Measurements from ENCODE around the gene TUBD1. TPM values are rescaled to one million over a fixed set of nuclear protein-coding genes. Genes with fewer than 3 reads are reported as not detected.

Gene TUBD1
- total RNA-seq, 1 experiment from 2014 or later, result 7.3 TPM

DNA sequence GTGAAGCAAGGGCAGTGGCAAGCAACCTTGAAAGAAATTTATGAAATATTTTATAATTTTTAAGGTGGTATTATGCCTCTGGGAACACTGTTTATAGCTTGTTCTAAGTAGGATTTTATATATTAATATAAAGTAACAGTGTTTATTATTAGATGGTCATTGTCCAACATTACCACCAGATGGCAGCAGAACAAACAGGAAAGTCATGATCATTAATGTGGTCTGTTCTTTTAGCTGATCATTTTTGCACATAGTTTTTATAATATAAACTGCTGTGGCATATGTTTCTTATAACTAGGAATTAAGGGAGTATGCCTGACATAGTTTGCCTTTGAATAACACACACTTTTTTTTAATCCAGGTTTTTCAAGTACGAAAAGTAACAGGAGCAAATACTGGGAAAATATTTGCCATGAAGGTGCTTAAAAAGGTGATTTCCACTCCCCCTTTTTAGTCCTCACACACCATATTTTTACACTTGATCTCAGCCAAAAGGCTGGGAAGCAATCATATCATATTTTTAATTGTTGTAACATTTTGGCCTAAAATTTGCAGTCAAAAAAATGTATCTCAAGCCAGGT is 21.6 kb upstream of the TUBD1 start:
- no peak overlapping the region for H2AFZ ChIP-seq (ENCODE audit: low read length)
- no peaks in the 10 kb centered on the region for H3K9me2 ChIP-seq (replicated peaks; ENCODE audit: insufficient read depth, low read length)
- H3K79me2 ChIP-seq (ENCODE audit: low read length), result peaks cover 13% of the 10 kb centered on the region
- peaks cover 35% of the 10 kb centered on the region for H3K36me3 ChIP-seq (ENCODE audit: insufficient read depth, low read length)
- no peaks in the 10 kb centered on the region for H4K20me1 ChIP-seq (ENCODE audit: insufficient read depth, low read depth, low read length)
- no peak overlapping the region for H3K27ac ChIP-seq (ENCODE audit: low read length)
- H3K4me1 ChIP-seq (ENCODE audit: low read length), result no peaks in the 10 kb centered on the region
- peak; percentile 80 for DNase-seq
- H3K27me3 ChIP-seq (ENCODE audit: low read length), result no peaks in the 10 kb centered on the region
- H3K4me2 ChIP-seq (ENCODE audit: low read depth, low read length, poor library complexity, severe bottlenecking), result no peak overlapping the region
- H3K9ac ChIP-seq (ENCODE audit: low read length), result no peak overlapping the region
- no peaks in the 10 kb centered on the region for H3K9me3 ChIP-seq (ENCODE audit: low read length)
- H3K4me3 ChIP-seq (ENCODE audit: low read length), result no peak overlapping the region

DNA sequence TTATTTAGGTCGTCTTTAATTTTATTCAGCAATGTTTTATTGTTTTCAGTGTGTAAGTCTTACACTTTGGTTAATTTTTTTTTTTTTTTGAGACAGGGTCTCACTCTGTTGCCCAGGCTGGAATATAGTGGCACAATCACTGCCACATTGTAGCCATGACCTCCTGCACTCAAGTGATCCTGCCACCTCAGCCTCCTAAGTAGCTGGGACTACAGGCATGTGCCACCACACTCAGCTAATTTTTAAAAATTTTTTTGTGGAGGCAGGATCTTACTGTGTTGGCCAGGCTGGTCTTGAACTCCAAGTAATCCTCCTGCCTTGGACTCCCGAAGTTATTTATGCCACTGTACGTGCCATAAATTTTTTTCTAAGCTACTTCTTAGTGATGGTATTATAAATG is 14.7 kb upstream of the TUBD1 start:
- Histone ChIP-seq H3K9me3 (ENCODE audit: low read length) (no peaks in the 10 kb centered on the region), H3K4me2 (ENCODE audit: low read depth, low read length, poor library complexity, severe bottlenecking) (no peak overlapping the region), H3K4me3 (ENCODE audit: low read length) (no peak overlapping the region), H3K9ac (ENCODE audit: low read length) (no peak overlapping the region), H2AFZ (ENCODE audit: low read length) (no peak overlapping the region), H4K20me1 (ENCODE audit: insufficient read depth, low read depth, low read length) (0 out of 2 replicates have a peak, but pooled peaks cover 4% of the 10 kb centered on the region), H3K36me3 (ENCODE audit: insufficient read depth, low read length) (peaks cover 10% of the 10 kb centered on the region; the same call in 1 of the 2 replicates), H3K9me2 (replicated peaks; ENCODE audit: insufficient read depth, low read length) (no peaks in the 10 kb centered on the region), H3K79me2 (ENCODE audit: low read length) (peaks cover 64% of the 10 kb centered on the region), H3K27me3 (ENCODE audit: low read length) (no peaks in the 10 kb centered on the region), H3K27ac (ENCODE audit: low read length) (no peak overlapping the region), H3K4me1 (ENCODE audit: low read length) (peaks cover 4% of the 10 kb centered on the region)
- DNase-seq, result no peak

DNA sequence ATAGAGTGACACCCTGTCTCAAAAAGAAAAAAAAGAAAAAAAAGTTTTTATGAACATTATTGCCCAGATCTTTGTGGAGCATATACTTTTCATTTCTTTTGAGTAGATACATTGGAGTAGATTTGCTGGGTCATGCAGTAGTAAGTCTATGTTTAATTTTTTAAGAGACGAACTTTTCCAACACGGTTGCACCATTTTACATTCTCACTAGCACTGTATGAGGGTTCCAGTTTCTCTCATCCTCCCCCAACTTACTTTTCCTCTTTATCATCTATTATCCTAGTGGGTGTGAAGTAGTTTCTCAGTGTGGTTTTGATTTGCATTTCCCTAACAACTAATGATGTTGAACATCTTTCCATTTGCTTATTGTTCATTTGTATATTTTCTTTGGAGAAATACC is 10.7 kb upstream of the TUBD1 start:
- H3K27me3 ChIP-seq (ENCODE audit: low read length), result no peaks in the 10 kb centered on the region

DNA sequence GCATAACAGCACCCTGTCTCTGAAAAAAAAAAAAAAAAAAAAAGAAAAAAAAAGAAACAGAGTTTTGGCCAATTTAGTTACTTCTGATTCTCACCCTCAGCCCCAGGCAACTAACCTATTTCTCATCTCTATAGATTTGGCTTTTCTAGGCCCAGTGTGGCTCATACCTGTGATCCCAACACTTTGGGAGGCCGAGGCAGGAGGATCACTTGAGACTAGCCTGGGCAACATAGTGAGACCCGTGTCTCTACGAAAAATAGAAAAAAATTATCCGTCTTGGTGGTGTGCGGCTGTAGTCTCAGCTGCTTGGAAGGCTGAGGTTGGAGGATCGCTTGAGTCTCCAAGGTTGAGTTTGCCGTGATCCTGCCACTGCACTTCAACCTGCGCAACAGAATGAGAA is 8.9 kb upstream of the TUBD1 start:
- Histone ChIP-seq H2AFZ (ENCODE audit: low read length) (no peak overlapping the region), H4K20me1 (ENCODE audit: insufficient read depth, low read depth, low read length) (no peaks in the 10 kb centered on the region; the same call in 1 of the 2 replicates), H3K4me3 (ENCODE audit: low read length) (no peak overlapping the region)

More for the DNA sequence above, 10.7 kb upstream of the TUBD1 start:
- H3K4me2 ChIP-seq (ENCODE audit: low read depth, low read length, poor library complexity, severe bottlenecking), result no peak overlapping the region
- H3K27ac ChIP-seq (ENCODE audit: low read length), result no peak overlapping the region
- H3K9me2 ChIP-seq (replicated peaks; ENCODE audit: insufficient read depth, low read length), result no peaks in the 10 kb centered on the region
- no peak overlapping the region for H3K9ac ChIP-seq (ENCODE audit: low read length)
- H4K20me1 ChIP-seq (ENCODE audit: insufficient read depth, low read depth, low read length), result peaks cover 4% of the 10 kb centered on the region; the same call in 1 of the 2 replicates
- H3K36me3 ChIP-seq (ENCODE audit: insufficient read depth, low read length), result peaks cover 4% of the 10 kb centered on the region; the same call in 1 of the 2 replicates
- no peak for DNase-seq
- H2AFZ ChIP-seq (ENCODE audit: low read length), result no peak overlapping the region
- no peaks in the 10 kb centered on the region for H3K9me3 ChIP-seq (ENCODE audit: low read length)
- H3K4me3 ChIP-seq (ENCODE audit: low read length), result no peak overlapping the region
- H3K4me1 ChIP-seq (ENCODE audit: low read length), result peaks cover 4% of the 10 kb centered on the region
- peaks cover 91% of the 10 kb centered on the region for H3K79me2 ChIP-seq (ENCODE audit: low read length)

DNA sequence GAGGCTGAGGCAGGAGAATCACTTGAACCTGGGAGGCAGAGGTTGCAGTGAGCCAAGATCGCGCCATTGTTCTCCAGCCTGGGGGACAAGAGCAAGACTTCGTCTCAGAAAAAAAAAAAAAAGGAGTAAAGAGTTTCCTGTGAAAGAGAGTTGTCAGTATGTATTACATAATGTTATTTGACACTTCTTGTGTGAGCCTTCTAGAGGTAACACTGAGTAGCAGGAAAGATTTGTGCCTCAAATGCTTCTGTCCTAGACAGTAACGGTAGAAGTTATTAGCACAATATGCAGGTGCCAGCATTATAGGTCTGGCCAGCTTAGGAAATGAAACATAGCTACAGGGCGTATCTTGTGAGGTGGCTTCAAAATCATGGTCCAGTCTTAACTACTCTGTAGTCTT is 6.4 kb upstream of the TUBD1 start:
- no peak for DNase-seq
- Histone ChIP-seq H3K4me3 (ENCODE audit: low read length) (no peak overlapping the region), H3K27me3 (ENCODE audit: low read length) (no peaks in the 10 kb centered on the region), H3K4me1 (ENCODE audit: low read length) (peaks cover 11% of the 10 kb centered on the region), H3K36me3 (ENCODE audit: insufficient read depth, low read length) (no peaks in the 10 kb centered on the region), H3K79me2 (ENCODE audit: low read length) (peaks cover 90% of the 10 kb centered on the region), H3K9me3 (ENCODE audit: low read length) (no peaks in the 10 kb centered on the region), H4K20me1 (ENCODE audit: insufficient read depth, low read depth, low read length) (peaks cover 8% of the 10 kb centered on the region; the same call in 1 of the 2 replicates), H2AFZ (ENCODE audit: low read length) (no peak overlapping the region), H3K9me2 (replicated peaks; ENCODE audit: insufficient read depth, low read length) (no peaks in the 10 kb centered on the region), H3K9ac (ENCODE audit: low read length) (no peak overlapping the region), H3K4me2 (ENCODE audit: low read depth, low read length, poor library complexity, severe bottlenecking) (no peak overlapping the region), H3K27ac (ENCODE audit: low read length) (no peak overlapping the region)

More for the DNA sequence above, 8.9 kb upstream of the TUBD1 start:
- Histone ChIP-seq H3K36me3 (ENCODE audit: insufficient read depth, low read length) (no peaks in the 10 kb centered on the region), H3K9ac (ENCODE audit: low read length) (no peak overlapping the region), H3K79me2 (ENCODE audit: low read length) (peaks cover 91% of the 10 kb centered on the region), H3K9me3 (ENCODE audit: low read length) (no peaks in the 10 kb centered on the region), H3K9me2 (replicated peaks; ENCODE audit: insufficient read depth, low read length) (no peaks in the 10 kb centered on the region), H3K4me1 (ENCODE audit: low read length) (peaks cover 4% of the 10 kb centered on the region), H3K4me2 (ENCODE audit: low read depth, low read length, poor library complexity, severe bottlenecking) (no peak overlapping the region), H3K27ac (ENCODE audit: low read length) (no peak overlapping the region), H3K27me3 (ENCODE audit: low read length) (no peaks in the 10 kb centered on the region)
- no peak for DNase-seq

DNA sequence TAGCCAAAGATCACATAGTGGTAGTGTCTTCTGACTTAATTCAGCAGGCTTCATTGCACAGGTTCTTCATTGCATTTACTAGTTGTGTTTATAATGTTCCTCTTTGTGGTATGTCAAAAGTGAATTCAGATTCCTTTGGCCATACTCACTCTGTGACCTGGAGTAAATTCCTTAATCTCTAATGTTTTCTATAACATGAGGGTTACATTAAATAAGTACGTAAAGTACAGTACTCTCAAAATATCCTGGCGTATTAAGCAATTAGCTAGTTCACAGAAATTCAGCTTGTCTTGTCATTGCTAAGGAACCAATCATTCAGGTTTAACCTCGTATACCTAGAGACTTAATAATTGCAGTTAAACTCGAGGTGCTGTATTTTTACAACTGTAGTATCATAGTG is 4.3 kb upstream of the TUBD1 start:
- Histone ChIP-seq H3K4me3 (ENCODE audit: low read length) (no peak overlapping the region), H3K79me2 (ENCODE audit: low read length) (peaks cover 90% of the 10 kb centered on the region), H3K9me2 (replicated peaks; ENCODE audit: insufficient read depth, low read length) (no peaks in the 10 kb centered on the region), H2AFZ (ENCODE audit: low read length) (no peak overlapping the region), H4K20me1 (ENCODE audit: insufficient read depth, low read depth, low read length) (peaks cover 14% of the 10 kb centered on the region; the same call in 1 of the 2 replicates), H3K27me3 (ENCODE audit: low read length) (no peaks in the 10 kb centered on the region), H3K9me3 (ENCODE audit: low read length) (no peaks in the 10 kb centered on the region), H3K9ac (ENCODE audit: low read length) (no peak overlapping the region), H3K36me3 (ENCODE audit: insufficient read depth, low read length) (no peaks in the 10 kb centered on the region), H3K27ac (ENCODE audit: low read length) (no peak overlapping the region), H3K4me2 (ENCODE audit: low read depth, low read length, poor library complexity, severe bottlenecking) (no peak overlapping the region), H3K4me1 (ENCODE audit: low read length) (peaks cover 12% of the 10 kb centered on the region)
- DNase-seq, result no peak

DNA sequence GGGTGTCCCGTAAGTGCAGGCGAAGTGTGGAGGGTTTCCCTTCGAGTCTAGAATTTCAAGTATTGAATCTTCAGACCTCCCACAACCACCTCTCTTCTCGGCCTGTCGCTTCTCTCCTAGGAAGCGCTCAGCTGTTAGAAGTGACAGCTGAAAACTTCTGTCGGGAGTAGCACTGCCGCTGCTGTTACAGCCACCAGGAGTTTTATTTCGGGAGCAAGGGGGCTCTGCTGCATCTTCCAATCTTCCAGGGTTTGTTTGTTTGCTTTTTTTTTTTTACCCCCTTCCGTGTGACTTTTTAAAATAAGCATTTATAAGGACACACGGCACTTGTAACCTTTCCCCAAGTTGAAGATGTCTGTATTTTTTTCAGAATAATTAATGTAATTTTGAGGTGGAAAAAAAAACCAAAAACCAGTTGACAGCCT is 945 bp upstream of the TUBD1 start:
- H3K27ac ChIP-seq (ENCODE audit: low read length), result peak overlapping the region; percentile 74; the same call in 1 of the 2 replicates
- no peaks in the 10 kb centered on the region for H3K27me3 ChIP-seq (ENCODE audit: low read length)
- peak overlapping the region; percentile 86; the same call in 1 of the 2 replicates for H2AFZ ChIP-seq (ENCODE audit: low read length)
- H3K4me3 ChIP-seq (ENCODE audit: low read length), result peak overlapping the region; percentile 85
- peaks cover 21% of the 10 kb centered on the region for H3K4me1 ChIP-seq (ENCODE audit: low read length)
- H3K9me2 ChIP-seq (replicated peaks; ENCODE audit: insufficient read depth, low read length), result no peaks in the 10 kb centered on the region
- H3K4me2 ChIP-seq (ENCODE audit: low read depth, low read length, poor library complexity, severe bottlenecking), result peak overlapping the region; percentile 89
- H3K79me2 ChIP-seq (ENCODE audit: low read length), result peaks cover 76% of the 10 kb centered on the region
- no peak for DNase-seq
- H4K20me1 ChIP-seq (ENCODE audit: insufficient read depth, low read depth, low read length), result peaks cover 14% of the 10 kb centered on the region; the same call in 1 of the 2 replicates
- no peaks in the 10 kb centered on the region for H3K9me3 ChIP-seq (ENCODE audit: low read length)
- H3K36me3 ChIP-seq (ENCODE audit: insufficient read depth, low read length), result no peaks in the 10 kb centered on the region
- peak overlapping the region; percentile 94 for H3K9ac ChIP-seq (ENCODE audit: low read length)

DNA sequence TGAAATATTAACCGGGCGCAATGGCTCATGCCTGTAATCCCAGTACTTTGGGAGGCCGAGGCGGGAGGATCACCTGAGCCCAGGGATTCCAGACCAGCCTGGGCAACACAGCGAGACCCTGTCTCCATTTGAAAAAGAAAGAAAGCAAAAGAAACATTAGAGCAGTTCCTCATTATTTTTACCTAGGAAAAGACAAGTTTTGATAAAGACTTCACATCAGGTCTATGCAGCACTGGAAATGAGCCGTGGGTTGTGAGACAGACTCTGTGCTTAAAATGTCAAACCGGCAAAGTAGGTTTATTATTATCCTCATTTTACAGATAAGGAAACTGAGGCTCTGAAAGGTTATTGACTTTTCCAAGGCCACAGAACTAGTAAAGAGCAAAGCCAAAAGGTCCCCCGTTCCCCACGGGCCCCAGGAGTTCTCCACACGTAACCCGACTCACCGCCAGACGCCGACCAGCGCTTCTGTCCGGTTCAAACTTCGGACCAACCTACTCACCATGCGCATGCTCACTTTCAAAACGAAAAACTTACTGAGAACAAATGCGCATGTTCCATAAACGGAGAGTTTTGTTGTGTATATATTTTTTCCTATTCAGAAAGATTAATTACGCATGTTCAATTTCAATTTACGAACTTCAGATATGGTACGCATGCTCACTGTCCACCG is 356 bp downstream of the TUBD1 start:
- peak overlapping the region; percentile 93 for H2AFZ ChIP-seq (ENCODE audit: low read length)
- H3K4me1 ChIP-seq (ENCODE audit: low read length), result peaks cover 21% of the 10 kb centered on the region
- DNase-seq, result no peak
- H3K36me3 ChIP-seq (ENCODE audit: insufficient read depth, low read length), result no peaks in the 10 kb centered on the region
- no peaks in the 10 kb centered on the region for H3K27me3 ChIP-seq (ENCODE audit: low read length)
- no peaks in the 10 kb centered on the region for H3K9me3 ChIP-seq (ENCODE audit: low read length)
- peak overlapping the region; percentile 54 for H3K27ac ChIP-seq (ENCODE audit: low read length)
- peak overlapping the region; percentile 74 for H3K4me2 ChIP-seq (ENCODE audit: low read depth, low read length, poor library complexity, severe bottlenecking)
- H3K4me3 ChIP-seq (ENCODE audit: low read length), result peak overlapping the region; percentile 85
- H3K79me2 ChIP-seq (ENCODE audit: low read length), result peaks cover 64% of the 10 kb centered on the region
- peaks cover 14% of the 10 kb centered on the region; the same call in 1 of the 2 replicates for H4K20me1 ChIP-seq (ENCODE audit: insufficient read depth, low read depth, low read length)
- peak overlapping the region; percentile 94 for H3K9ac ChIP-seq (ENCODE audit: low read length)
- no peaks in the 10 kb centered on the region for H3K9me2 ChIP-seq (replicated peaks; ENCODE audit: insufficient read depth, low read length)

All from Karpas-422 (cell line).